ENCODE measurements around the gene SLC16A5. TPM values are rescaled to one million over a fixed set of nuclear protein-coding genes. Genes with fewer than 3 reads are reported as not detected.
"Not testable (repeated sequence)": the region's sequence is repeated elsewhere in the genome, so short reads cannot be mapped to it uniquely, and the experiment has no call there.

Gene SLC16A5
- total RNA-seq, 2 donors from 2014 or later: 7.5 to 9.8 TPM

GRCh38 chr17:75068750-75069149 lies 19.0 kb upstream of the SLC16A5 start:
- no peak overlapping the region for H3K27ac Mint-ChIP-seq
- H3K9me3 Mint-ChIP-seq: no peaks in the 10 kb centered on the region
- H3K4me1 Mint-ChIP-seq (ENCODE audit: low read depth): peaks cover 36% of the 10 kb centered on the region
- ATAC-seq (replicated peaks in 1 of 2) (no peak), DNase-seq (no peak)
- H3K27me3 Mint-ChIP-seq (ENCODE audit: low read depth): no peaks in the 10 kb centered on the region
- H3K36me3 Mint-ChIP-seq (ENCODE audit: insufficient read depth in 2 of 2): no peaks in the 10 kb centered on the region
- no peak overlapping the region for H3K4me3 Mint-ChIP-seq

- Mint-ChIP-seq H3K9me3 (no peaks in the 10 kb centered on the region), H3K27me3 (ENCODE audit: low read depth) (no peaks in the 10 kb centered on the region)
- no peak for ATAC-seq (replicated peaks in 1 of 2)
Measured at GRCh38 chr17:75069783-75070182, 18.0 kb upstream of the SLC16A5 start.

GRCh38 chr17:75071478-75072271 lies 16.1 kb upstream of the SLC16A5 start:
- H3K27ac Mint-ChIP-seq: peak overlapping the region; percentile 86
- not testable (repeated sequence) for ATAC-seq (replicated peaks in 1 of 2); H3K27me3 Mint-ChIP-seq (ENCODE audit: low read depth); H3K4me3 Mint-ChIP-seq; DNase-seq; H3K36me3 Mint-ChIP-seq (ENCODE audit: insufficient read depth in 2 of 2); H3K9me3 Mint-ChIP-seq
- peaks cover 15% of the 10 kb centered on the region for H3K4me1 Mint-ChIP-seq (ENCODE audit: low read depth)

More at GRCh38 chr17:75069783-75070182, 18.0 kb upstream of the SLC16A5 start:
- DNase-seq: no peak
- no peak overlapping the region for H3K4me3 Mint-ChIP-seq
- H3K36me3 Mint-ChIP-seq (ENCODE audit: insufficient read depth in 2 of 2): no peaks in the 10 kb centered on the region
- H3K27ac Mint-ChIP-seq: no peak overlapping the region
- H3K4me1 Mint-ChIP-seq (ENCODE audit: low read depth): peaks cover 34% of the 10 kb centered on the region

- ATAC-seq (replicated peaks in 1 of 2); DNase-seq; H3K9me3 Mint-ChIP-seq; H3K4me1 Mint-ChIP-seq (ENCODE audit: low read depth); H3K36me3 Mint-ChIP-seq (ENCODE audit: insufficient read depth in 2 of 2); H3K27ac Mint-ChIP-seq; H3K4me3 Mint-ChIP-seq; H3K27me3 Mint-ChIP-seq (ENCODE audit: low read depth): not testable (repeated sequence)
Measured at GRCh38 chr17:75072909-75073308, 14.8 kb upstream of the SLC16A5 start.

GRCh38 chr17:75073618-75074047 lies 14.1 kb upstream of the SLC16A5 start:
- no peak for DNase-seq
- H3K9me3 Mint-ChIP-seq: no peaks in the 10 kb centered on the region
- H3K27ac Mint-ChIP-seq: no peak overlapping the region
- no peak overlapping the region for H3K4me3 Mint-ChIP-seq
- ATAC-seq (replicated peaks in 1 of 2): no peak
- no peaks in the 10 kb centered on the region for H3K27me3 Mint-ChIP-seq (ENCODE audit: low read depth)
- no peaks in the 10 kb centered on the region for H3K36me3 Mint-ChIP-seq (ENCODE audit: insufficient read depth in 2 of 2)
- H3K4me1 Mint-ChIP-seq (ENCODE audit: low read depth): peaks cover 5% of the 10 kb centered on the region

GRCh38 chr17:75074532-75074931 lies 13.2 kb upstream of the SLC16A5 start:
- DNase-seq (no peak), ATAC-seq (replicated peaks in 1 of 2) (no peak)
- Mint-ChIP-seq H3K4me1 (ENCODE audit: low read depth) (peaks cover 13% of the 10 kb centered on the region), H3K27me3 (ENCODE audit: low read depth) (no peaks in the 10 kb centered on the region), H3K36me3 (ENCODE audit: insufficient read depth in 2 of 2) (no peaks in the 10 kb centered on the region), H3K27ac (no peak overlapping the region), H3K9me3 (no peaks in the 10 kb centered on the region), H3K4me3 (no peak overlapping the region)

- DNase-seq (no peak), ATAC-seq (replicated peaks in 1 of 2) (no peak)
- Mint-ChIP-seq H3K27ac (no peak overlapping the region), H3K27me3 (ENCODE audit: low read depth) (no peaks in the 10 kb centered on the region), H3K4me1 (ENCODE audit: low read depth) (peaks cover 19% of the 10 kb centered on the region), H3K36me3 (ENCODE audit: insufficient read depth in 2 of 2) (no peaks in the 10 kb centered on the region), H3K4me3 (no peak overlapping the region), H3K9me3 (no peaks in the 10 kb centered on the region)
Measured at GRCh38 chr17:75075597-75076336, 12.0 kb upstream of the SLC16A5 start.

GRCh38 chr17:75077072-75077495 lies 10.7 kb upstream of the SLC16A5 start:
- H3K27me3 Mint-ChIP-seq (ENCODE audit: low read depth): no peaks in the 10 kb centered on the region
- DNase-seq (no peak), ATAC-seq (replicated peaks in 1 of 2) (no peak)
- no peaks in the 10 kb centered on the region for H3K36me3 Mint-ChIP-seq (ENCODE audit: insufficient read depth in 2 of 2)
- H3K4me1 Mint-ChIP-seq (ENCODE audit: low read depth): peaks cover 19% of the 10 kb centered on the region
- H3K27ac Mint-ChIP-seq: peak overlapping the region; percentile 86
- H3K9me3 Mint-ChIP-seq: no peaks in the 10 kb centered on the region
- H3K4me3 Mint-ChIP-seq: peak overlapping the region; percentile 80 to 88

GRCh38 chr17:75077496-75078283 lies 10.1 kb upstream of the SLC16A5 start:
- DNase-seq (peak; percentile 62 to 75), ATAC-seq (replicated peaks in 1 of 2) (peak; percentile 85 to 93)
- Mint-ChIP-seq H3K36me3 (ENCODE audit: insufficient read depth in 2 of 2) (no peaks in the 10 kb centered on the region), H3K9me3 (no peaks in the 10 kb centered on the region), H3K27me3 (ENCODE audit: low read depth) (no peaks in the 10 kb centered on the region), H3K4me1 (ENCODE audit: low read depth) (peaks cover 22% of the 10 kb centered on the region), H3K4me3 (peak overlapping the region; percentile 80 to 88), H3K27ac (peak overlapping the region; percentile 86)

- no peaks in the 10 kb centered on the region for H3K9me3 Mint-ChIP-seq
- peaks cover 24% of the 10 kb centered on the region for H3K4me1 Mint-ChIP-seq (ENCODE audit: low read depth)
- peak overlapping the region; percentile 80 to 88 for H3K4me3 Mint-ChIP-seq
- H3K27ac Mint-ChIP-seq: no peak overlapping the region
- peak in 1 of 2 donors; percentile 55 for ATAC-seq (replicated peaks in 1 of 2)
- H3K36me3 Mint-ChIP-seq (ENCODE audit: insufficient read depth in 2 of 2): no peaks in the 10 kb centered on the region
- peak in 1 of 2 donors; percentile 17 for DNase-seq
- H3K27me3 Mint-ChIP-seq (ENCODE audit: low read depth): no peaks in the 10 kb centered on the region
Measured at GRCh38 chr17:75078284-75079022, 9.3 kb upstream of the SLC16A5 start.

- H3K27me3 Mint-ChIP-seq (ENCODE audit: low read depth): no peaks in the 10 kb centered on the region
- no peaks in the 10 kb centered on the region for H3K9me3 Mint-ChIP-seq
- ATAC-seq (replicated peaks in 1 of 2) (no peak), DNase-seq (no peak)
- H3K36me3 Mint-ChIP-seq (ENCODE audit: insufficient read depth in 2 of 2): no peaks in the 10 kb centered on the region
- peak overlapping the region; percentile 29 to 44 for H3K4me3 Mint-ChIP-seq
- no peak overlapping the region for H3K27ac Mint-ChIP-seq
- peaks cover 27% of the 10 kb centered on the region for H3K4me1 Mint-ChIP-seq (ENCODE audit: low read depth)
Measured at GRCh38 chr17:75079023-75079373, 8.8 kb upstream of the SLC16A5 start.

- H3K9me3 Mint-ChIP-seq: no peaks in the 10 kb centered on the region
Measured at GRCh38 chr17:75081611-75082540, 5.9 kb upstream of the SLC16A5 start.

More at GRCh38 chr17:75081611-75082540, 5.9 kb upstream of the SLC16A5 start:
- no peaks in the 10 kb centered on the region for H3K36me3 Mint-ChIP-seq (ENCODE audit: insufficient read depth in 2 of 2)
- no peak overlapping the region for H3K27ac Mint-ChIP-seq
- no peak for DNase-seq
- no peak overlapping the region for H3K4me3 Mint-ChIP-seq
- ATAC-seq (replicated peaks in 1 of 2): no peak
- no peaks in the 10 kb centered on the region for H3K27me3 Mint-ChIP-seq (ENCODE audit: low read depth)
- peaks cover 39% of the 10 kb centered on the region for H3K4me1 Mint-ChIP-seq (ENCODE audit: low read depth)
